NOMO-1 treated with dmso at 0.1 percent for 144 hours (cell line): ENCODE results near the gene SLC1A3.

ENCODE experiments used
- DNase-seq: peaks from one replicate; lab custom pipeline; 2025; ENCODE audit not compliant: unreplicated experiment; lab: John Stamatoyannopoulos, UW

SLC1A3 gene

DNA sequence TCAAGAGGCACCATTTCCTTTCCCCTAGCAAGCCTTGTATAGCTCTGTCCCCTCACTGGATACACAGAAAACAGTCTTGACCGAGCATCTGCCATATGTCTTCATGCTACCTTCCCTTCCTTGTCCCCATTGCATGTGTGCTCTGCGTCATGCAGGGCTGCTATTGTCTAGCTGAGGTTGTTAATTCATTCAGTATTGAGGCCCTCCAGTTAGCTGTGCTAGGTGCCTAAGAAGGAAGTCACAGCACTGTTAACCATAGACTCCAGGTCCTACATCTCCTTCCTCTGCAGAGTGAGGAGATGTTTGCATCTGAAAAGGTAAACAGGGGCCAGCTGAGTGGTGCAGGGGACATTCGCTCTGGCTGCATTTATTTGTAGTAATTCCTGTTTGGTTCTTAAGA is 48.2 kb downstream of the SLC1A3 start:
- DNase-seq = no peak

DNA sequence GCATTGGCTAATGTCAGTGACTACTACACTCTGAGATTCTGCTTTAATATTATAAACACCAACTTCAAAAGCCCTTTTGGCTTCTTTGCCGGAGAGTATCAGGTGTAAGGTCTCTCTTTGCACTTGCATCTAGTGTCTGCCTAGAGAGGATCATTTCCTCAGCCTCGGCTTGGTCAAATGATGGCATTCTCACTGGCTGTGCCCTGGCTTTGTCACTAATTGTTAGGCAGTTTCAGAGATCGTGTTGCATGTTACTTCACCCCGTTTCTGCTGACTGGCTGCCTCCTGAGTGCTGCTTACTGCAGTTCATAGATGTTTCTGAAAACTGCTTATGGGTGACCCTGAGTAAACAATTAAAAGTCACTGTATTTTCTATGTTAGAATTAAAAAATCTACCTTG is 48.8 kb downstream of the SLC1A3 start:
- peak; percentile 81 for DNase-seq

DNA sequence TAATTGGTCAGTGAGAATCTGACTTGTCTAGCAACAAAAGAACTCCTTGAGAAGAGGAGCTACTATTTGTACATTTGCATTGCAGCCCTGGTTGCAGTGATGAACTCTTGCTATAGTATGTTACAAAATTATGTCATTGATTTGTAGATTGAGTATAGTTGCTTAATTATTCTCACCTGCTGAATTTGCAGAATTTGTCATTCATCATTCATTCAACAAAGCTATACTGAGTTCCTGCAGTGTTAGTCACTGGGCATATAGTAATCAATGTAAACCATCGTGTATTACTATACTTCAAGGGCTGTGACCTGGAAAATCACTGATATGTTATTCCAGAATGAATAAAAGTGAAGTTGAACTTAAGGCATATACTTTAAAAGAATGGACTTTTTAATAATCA is 50.1 kb downstream of the SLC1A3 start:
- DNase-seq = no peak

DNA sequence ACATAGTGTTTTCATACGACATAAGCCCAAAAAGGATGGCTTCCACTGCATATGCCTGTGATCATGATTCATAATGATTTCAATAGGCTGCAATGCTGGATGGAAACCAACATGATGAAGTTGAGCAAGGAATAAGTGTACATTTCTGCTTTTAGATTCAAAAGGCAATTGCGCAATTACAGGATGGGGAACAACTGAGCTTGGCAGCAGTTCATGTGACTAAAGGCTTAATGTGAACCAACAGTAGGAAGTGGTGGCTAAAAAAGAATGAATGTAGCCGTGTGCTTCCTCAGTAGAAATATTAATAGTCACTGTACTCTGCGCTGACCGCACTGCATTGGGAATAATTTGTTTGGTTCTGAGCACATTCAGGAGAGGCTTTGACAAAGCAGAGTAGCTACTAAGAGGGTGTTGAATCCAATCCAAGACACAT is 51.2 kb downstream of the SLC1A3 start:
- DNase-seq = peak; percentile 97

DNA sequence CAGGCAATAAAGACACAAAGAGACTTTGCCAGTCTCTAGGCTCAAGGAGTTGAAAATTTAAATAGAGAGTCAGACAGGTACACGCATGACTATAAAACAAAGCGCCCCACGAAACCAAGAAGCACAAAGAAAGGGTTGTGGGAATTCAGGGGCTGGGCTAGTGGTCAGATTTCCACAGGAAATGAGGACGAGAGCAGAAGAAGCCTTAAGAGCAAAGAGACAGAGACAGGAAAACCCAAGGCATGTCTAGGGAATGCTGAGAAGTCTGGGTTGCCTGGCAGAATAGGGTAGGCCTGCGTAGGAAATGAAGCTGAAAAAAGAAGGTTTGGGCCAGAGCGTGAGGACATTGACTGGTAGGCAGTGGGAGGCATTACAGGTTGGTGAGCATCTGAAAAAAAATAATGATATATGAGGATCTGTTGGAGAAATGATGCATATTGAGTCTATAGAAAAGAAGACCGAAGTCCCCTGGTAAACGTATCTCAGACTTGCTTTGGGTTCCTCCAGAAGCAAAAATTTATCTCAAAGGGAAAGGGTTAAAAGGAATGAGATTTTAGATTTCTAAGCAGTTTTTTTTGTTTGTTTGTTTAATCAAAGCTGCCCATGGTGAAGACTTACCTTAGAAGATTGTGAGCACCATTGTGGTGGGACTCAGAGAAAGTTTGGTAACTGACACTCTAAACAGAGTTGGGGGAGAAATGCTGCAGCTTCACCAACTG is 51.8 kb downstream of the SLC1A3 start:
- no peak for DNase-seq

DNA sequence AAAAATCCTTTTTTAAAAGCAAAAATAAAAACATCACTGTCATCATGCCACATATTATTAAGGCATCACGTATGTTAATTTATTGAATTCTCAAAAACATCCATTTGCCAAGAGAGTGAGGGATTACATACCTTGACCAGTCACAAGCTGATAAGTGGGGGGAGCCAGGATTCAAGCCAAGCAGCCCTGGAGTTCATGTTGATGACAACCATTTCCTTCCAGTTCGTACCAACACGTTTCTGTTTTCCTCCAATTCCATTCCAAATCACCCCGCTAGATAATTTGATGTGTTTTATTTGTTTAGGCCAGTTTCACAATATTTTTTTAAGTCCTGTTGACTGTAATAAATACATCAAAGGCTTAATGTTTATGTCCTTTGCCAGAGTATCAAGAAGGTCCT is 53.0 kb downstream of the SLC1A3 start:
- DNase-seq = no peak

DNA sequence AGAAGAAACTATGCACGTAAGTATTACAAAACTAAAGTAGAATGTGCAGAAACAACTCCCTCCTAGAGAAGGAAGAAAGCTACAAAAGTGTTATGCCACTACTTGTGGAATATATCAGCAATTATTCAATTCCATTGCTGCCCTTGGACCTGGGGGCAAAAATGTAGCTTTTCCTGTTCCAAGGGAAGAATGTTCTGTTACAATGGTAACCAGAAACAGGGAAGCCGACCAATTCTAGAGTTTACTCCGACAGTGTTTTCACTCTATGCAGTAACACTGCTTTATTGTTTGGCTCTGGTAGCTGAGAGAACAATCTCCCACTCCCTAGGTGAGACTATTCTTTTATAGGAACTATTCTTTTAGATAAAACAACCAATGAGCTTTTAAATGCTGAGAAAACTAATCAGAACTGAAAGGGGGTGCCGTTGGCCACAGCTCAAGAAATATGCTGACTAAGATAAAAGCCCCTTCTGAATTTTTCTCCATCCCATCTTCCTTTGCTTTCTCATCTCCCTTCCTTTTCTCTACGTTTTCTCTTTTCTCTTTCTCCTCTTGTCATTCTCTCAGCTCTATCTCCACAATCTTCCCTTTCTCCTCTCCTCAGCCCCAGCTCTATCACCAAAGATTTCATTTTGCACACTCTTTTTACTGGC is 54.1 kb downstream of the SLC1A3 start:
- no peak for DNase-seq

DNA sequence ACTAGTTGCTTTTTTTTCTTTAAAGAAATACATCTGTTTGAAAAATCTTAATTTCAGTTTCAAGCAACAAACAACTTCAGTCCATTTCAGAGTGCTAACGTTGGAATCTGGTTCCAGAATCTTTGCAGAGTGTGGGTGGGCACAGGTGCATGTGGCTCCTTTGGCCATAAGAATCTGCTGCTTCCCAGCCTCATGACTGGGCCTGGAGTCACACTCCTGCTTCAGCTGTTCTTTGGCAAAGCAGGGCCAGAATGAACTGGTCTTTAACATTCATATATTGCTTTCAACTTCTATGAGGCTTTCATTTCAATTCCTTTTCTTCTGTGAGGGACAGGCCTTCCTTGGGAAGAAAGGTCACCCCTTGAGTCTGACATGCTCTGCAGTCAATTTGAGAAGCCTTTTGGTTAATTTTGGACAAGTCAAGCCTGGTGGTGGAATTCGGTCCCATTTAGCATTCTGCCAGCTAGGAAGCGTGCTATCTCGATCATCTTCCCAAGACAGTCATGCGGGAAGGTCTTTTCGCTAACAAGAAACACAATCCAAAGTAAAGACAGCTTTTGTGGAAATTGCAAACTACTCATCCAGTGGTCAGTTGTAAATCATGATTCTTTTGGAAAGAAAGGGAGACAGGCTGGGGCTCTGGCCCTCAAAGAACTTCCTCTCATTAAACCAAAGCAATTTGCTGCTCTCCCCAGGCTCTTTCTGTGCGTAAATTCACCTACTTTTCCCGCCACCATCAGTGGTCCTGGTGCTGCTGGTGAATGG is 55.2 kb downstream of the SLC1A3 start:
- no peak for DNase-seq

DNA sequence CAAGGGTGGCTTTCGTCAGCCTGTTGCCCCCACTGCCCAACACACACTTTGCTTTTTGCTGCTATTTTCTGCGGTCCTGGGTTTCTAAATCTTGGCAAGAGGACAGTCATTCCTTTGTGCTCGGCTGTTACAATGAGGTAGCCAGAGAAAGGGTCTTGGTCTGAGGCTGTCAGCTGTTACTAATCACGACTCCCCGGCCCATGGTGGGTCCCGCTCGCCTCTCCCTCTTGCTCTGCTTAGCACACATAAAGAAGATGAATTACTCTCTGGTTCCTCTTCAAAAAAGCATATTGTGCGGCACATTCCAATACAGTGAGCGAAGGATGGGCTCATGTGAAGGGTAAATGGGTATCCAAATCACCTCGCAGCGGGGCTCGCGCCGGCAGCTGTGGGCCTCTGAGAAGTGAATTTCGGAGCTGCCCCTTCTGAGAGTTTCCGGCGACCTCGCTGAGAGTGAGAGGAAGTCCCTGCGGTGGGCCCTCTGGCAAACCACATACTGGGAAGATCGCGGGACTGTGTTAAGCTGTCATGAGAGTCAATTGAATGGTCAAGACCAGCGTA is 56.0 kb downstream of the SLC1A3 start:
- peak; percentile 10 for DNase-seq

DNA sequence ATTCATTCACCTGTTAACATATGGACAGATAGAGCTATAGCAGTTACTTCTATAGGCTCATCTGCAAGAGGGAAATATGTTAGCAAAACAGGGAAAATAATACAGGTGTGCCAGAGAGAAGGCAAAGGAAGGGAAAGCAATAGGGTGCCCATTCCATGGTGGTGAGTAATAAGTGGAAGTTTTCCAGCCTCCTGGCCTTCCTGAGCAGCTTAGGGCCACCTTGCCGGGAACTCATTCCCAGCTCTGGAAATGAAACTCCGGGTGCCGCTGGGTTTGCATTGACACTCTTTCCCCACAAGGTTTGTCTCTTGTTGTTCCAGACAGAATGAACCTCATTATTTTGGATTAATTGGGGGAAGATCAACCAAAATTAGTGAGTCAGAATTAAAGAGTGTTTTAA is 58.4 kb downstream of the SLC1A3 start:
- no peak for DNase-seq

DNA sequence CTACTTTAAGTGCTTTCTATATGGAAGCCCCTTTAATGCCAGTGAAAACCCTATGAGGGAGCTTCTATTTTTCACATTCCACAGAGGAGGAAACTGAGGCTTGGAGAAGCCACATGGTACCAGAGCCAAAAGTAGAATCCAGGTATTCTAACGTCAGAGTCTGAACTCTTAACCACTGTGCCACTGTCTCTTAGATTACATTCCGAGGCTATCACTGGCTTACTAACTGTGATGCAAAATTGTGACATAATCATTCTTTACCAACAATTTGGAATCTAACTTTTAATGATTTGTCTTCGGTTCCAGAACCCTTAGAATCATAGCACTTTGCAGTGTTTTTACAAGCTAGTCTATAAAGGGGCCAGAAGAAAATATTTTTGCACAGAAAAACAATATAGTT is 59.2 kb downstream of the SLC1A3 start:
- DNase-seq = no peak

DNA sequence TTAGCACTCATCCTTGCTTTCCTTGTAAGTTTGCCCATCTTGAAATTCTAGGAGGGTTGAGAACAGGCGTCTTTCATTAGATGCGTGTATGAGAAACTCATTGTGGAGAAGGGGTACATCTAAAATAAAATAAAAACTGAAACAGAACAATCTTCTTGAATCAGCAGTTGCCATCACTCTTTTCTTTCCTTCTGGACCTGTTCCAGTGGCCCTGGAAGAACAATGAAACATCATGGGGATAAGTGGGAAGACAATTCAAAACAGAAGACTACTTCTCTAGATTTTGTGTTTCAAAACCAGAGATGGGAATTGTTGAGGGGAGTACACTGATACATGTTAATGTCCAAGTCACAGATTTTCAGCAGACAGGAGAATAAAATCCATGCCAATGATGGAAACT is 59.9 kb downstream of the SLC1A3 start:
- DNase-seq = no peak

DNA sequence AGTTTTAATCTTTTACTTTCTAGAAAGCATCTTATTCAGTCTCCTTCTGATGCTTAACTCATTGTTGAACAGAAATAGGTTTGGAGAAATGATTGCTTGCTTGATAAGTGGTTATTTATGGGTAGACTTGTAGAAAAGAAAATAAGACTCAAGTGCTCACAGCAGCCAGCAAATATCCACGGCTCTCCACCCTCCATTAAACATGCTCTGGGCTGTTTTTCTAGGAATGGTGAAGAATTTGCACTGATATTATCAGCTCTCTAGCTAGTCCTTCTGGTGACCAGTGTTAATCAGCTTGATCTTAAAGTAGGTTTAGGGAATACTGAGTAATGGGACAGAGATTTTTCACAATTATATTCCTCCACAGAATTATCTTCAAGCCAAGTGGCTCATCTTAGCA is 60.6 kb downstream of the SLC1A3 start:
- no peak for DNase-seq

DNA sequence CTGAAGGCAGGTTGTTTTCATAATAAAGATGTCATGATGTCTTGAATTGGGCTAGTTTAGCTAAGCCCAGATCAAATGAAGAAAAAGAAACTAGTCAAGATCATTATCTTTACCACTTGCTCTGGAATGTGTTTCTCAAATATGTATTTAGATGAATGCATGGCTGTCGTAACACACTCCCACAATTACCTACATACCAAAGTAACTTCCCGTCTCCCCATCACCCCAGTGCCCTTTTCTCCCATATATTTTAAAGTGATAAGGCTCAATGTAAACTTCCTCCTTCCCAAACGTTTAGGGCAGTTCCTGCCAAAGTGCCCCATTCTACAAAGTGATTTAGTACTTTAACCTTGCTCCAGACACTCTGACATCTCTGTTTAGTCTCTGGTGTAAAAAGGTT is 61.4 kb downstream of the SLC1A3 start:
- peak; percentile 42 for DNase-seq

DNA sequence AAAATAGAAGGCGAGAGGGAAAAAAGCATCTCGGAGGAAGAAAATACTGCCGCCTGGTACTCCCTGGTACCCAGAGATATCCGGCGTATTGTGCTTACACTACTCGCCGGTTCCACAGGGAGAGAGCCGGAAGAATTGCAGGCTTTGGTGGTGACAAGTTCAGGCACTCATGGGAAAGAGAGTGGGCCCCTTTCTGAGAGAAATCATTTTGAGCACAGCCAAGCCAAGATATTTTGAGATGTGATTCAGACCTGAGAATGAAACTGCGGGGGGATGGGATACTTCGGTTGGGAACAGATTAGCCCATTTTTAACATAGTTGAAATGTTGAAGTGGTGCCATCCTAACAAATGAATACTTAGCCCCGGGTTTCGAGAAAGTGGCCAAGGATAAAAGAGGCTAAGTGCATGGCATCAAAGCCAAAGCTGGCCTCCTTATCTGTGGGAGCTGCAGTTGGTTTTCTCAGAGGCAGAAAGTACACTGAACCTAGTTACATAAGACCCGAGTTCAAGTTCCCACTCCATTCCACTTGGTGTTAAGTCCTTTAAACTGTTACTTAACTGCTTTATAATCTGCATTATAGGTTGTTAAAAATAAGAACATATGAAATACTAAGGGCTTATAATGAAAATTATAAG is 62.7 kb downstream of the SLC1A3 start:
- DNase-seq = no peak

DNA sequence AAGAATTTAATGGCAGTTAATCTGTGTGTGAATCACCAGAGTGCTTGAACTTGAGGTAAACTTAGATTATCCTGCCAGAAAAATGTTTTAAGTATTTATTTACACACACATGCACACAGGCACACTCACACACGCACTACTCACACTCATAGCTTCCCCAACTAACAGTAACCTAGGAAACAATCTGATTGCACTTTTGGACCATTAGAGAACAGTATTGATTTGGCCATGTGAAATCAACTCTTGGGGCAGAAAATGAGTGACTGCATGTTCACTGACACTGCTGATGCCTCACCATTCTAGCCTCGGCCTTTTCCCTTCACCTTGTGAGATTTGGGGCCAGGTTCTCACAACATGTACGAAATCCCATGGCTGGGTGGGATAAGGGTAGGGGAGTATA is 64.1 kb downstream of the SLC1A3 start:
- DNase-seq = no peak

DNA sequence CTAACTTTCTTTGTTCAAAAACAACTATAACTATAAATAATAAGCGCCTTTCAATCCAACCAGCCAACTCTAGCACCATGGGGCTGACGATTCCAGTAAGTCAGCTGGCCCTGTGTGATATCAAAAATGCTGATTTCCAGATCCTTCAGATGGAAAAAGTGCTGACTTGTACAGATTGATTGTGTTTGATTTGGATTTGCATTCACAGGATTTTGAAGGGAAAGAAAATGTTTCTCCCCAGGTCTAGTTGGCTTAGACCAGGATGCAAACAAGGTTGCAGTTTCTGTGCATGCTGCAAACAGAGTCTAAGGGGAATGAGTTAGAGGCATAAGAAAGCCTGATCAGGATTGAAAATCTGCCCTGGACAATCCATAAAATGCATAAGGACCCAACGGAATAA is 68.9 kb downstream of the SLC1A3 start:
- no peak for DNase-seq

DNA sequence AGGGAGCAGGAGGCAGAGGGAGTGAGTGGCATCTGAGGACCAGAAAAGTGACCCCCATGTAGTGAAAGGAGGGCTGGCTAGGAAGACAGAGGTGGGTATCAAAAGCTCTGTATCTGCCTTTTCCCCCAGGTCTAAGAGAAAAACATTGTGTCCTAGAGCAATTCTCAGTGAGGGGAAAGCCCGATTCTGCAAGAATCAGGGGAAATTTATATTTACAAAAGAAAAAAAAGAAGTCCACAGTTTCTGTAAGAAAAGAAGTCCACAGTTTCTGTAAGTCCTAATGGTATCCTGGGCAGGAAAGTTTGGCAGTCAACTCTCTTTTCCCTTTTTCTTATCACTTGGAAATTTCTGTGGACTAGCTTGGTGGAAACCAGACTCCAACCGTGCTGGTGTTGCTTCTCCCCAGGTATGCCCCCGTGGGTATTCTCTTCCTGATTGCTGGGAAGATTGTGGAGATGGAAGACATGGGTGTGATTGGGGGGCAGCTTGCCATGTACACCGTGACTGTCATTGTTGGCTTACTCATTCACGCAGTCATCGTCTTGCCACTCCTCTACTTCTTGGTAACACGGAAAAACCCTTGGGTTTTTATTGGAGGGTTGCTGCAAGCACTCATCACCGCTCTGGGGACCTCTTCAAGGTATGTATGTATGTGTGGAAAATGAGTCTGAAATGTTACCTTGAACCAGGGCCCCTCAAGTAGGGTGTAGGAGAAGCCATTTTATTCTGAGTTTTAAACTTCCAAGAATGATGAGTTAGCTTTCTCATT is 73.0 kb downstream of the SLC1A3 start:
- no peak for DNase-seq

DNA sequence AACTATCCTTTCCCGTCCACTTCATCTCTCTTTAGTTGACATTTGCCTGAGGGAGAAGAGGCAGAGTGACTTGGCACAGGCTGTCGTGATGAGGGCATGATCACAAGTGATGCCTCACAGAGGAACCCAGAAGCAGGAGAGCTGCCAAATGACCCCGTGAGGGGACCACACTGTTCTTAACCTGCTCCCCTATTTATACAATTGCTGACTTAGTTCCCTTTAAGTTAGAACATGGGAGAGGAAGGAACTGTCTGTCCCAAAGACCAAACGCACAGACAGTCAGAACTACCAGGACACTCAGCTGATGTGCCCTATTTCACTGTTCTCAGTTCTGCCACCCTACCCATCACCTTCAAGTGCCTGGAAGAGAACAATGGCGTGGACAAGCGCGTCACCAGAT is 73.7 kb downstream of the SLC1A3 start:
- DNase-seq = no peak

DNA sequence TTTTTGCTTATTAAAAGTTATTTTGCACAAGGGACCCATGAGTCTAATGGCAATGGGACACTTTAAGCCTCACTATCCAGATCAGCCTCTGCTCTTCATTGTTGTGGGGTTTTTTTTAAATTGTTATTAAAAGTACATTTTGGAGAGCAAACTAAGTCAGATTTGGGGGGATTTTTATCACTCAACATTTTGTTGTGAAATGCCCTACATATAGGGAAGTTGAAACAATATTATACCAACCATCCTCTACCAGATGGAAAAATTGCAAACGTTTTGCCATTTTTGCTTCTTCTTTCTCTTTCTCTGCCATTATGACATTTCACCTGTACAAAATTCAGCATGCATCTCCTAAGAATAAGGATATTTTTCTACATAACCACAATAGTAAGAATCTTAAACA is 75.3 kb downstream of the SLC1A3 start:
- DNase-seq = no peak

DNA sequence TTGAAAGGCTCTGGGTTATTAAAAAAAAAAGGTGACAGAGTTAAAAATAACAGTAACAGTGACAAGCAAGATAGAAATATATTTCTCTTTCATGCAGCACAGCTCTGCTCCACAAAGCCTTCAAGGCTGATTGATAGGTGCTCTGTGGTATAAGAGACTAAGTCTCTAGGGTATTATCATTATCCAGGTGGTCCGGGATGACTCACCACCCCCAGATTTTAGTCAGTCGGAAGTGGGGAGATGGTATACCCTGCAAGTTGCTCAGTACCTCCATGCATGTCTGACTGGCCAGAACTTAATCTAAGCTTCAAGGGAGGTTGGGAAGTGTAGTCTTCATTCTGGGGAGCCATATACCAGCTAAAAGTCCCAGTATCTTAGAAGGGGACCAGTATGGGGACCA is 76.1 kb downstream of the SLC1A3 start:
- DNase-seq = no peak
